Pons (tissue), 1 donor: ENCODE data around the gene GPR156.
A peak's percentile ranks its signal among the peaks of the same experiment; 100 is the strongest.

Experiments
- DNase-seq: peaks from one replicate; pipeline ENCODE4 v3.0.0-alpha.2; 2016; ENCODE audit warnings: low spot score

Gene GPR156

GRCh38 chr3:120196333-120196732 lies 88.7 kb downstream of the GPR156 start:
- no peak for DNase-seq

- DNase-seq: no peak
These were observed 91.5 kb downstream of the GPR156 start for GRCh38 chr3:120193554-120193953.

GRCh38 chr3:120192579-120192978 lies 92.4 kb downstream of the GPR156 start:
- no peak for DNase-seq

GRCh38 chr3:120192159-120192558 lies 92.9 kb downstream of the GPR156 start:
- DNase-seq: no peak

- no peak for DNase-seq
These were observed 102.2 kb downstream of the GPR156 start for GRCh38 chr3:120182613-120183511.

- DNase-seq: no peak
These were observed 103.4 kb downstream of the GPR156 start for GRCh38 chr3:120181632-120182031.

GRCh38 chr3:120180731-120181412 lies 104.2 kb downstream of the GPR156 start:
- no peak for DNase-seq

GRCh38 chr3:120177707-120178306 lies 107.2 kb downstream of the GPR156 start:
- DNase-seq: no peak

- no peak for DNase-seq
These were observed 107.9 kb downstream of the GPR156 start for GRCh38 chr3:120177151-120177550.

GRCh38 chr3:120174811-120175539 lies 110.0 kb downstream of the GPR156 start:
- no peak for DNase-seq

GRCh38 chr3:120173056-120173675 lies 111.9 kb downstream of the GPR156 start:
- DNase-seq: no peak

GRCh38 chr3:120172070-120172469 lies 113.0 kb downstream of the GPR156 start:
- no peak for DNase-seq

GRCh38 chr3:120171134-120171873 lies 113.7 kb downstream of the GPR156 start:
- peak; percentile 42 for DNase-seq

- DNase-seq: no peak
These were observed 114.8 kb downstream of the GPR156 start for GRCh38 chr3:120170223-120170622.

GRCh38 chr3:120169407-120169806 lies 115.6 kb downstream of the GPR156 start:
- DNase-seq: no peak

GRCh38 chr3:120168611-120169010 lies 116.4 kb downstream of the GPR156 start:
- DNase-seq: no peak

- DNase-seq: no peak
These were observed 117.0 kb downstream of the GPR156 start for GRCh38 chr3:120168038-120168437.

- no peak for DNase-seq
These were observed 117.5 kb downstream of the GPR156 start for GRCh38 chr3:120167488-120167887.

GRCh38 chr3:120163816-120164215 lies 121.2 kb downstream of the GPR156 start:
- DNase-seq: no peak

GRCh38 chr3:120163026-120163425 lies 122.0 kb downstream of the GPR156 start:
- no peak for DNase-seq

- no peak for DNase-seq
These were observed 122.6 kb downstream of the GPR156 start for GRCh38 chr3:120162400-120162799.
